M059J (cell line): ENCODE measurements around the gene PALD1. TPM values are rescaled to one million over a fixed set of nuclear protein-coding genes. Genes with fewer than 3 reads are reported as not detected.

Experiments
- DNase-seq: peaks from one replicate; pipeline ENCODE4 v3.0.0-alpha.2; 2012; ENCODE audit warnings: low read depth
- total RNA-seq: library from RNA; depleted of rRNA; stranded (reverse); fragments of >200 nt; shearing (Covaris generic); gene quantifications from 2 replicates; pipeline ENCODE4 v1.2.3, GENCODE V29; 2014

Gene PALD1
- total RNA-seq, 1 experiment from 2014 or later = 0.20 TPM

DNA sequence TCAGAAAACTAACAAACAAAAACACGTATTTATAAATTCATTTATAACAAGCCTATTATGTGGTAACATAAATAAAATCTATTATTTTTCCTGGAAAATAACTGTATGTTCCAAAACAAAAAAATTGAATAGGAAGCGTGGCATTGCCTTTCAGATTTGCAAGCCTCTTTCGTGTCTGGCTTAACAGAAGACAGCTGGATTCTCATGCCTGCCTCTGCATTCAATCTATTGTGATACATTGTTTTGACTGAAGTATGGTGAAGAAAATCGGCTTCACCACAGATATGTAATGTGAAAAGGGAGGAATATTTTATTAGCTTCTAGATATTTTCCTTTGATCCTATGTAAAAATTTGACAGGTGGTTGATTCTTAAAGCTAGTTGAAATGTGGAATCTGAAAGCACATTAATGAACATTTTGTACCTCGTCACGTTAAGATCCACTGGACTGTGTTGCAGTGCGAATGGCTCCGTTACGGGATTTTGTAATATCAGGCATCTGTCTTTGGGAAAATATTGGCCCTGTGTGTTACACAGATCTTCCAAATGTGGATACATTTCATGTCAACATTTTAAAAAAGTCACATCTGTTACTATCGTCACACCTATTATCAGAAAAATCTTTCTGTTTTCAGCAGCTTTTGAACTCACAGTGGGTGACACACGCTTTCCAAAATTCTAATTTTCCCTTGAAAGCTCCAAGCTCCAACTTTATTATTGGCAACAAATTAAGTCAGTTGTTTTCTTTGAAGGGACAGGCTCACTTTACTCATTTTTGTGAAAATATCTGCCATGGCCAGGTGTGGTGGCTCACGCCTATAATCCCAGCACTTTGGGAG is 26.2 kb downstream of the PALD1 start:
- no peak for DNase-seq

DNA sequence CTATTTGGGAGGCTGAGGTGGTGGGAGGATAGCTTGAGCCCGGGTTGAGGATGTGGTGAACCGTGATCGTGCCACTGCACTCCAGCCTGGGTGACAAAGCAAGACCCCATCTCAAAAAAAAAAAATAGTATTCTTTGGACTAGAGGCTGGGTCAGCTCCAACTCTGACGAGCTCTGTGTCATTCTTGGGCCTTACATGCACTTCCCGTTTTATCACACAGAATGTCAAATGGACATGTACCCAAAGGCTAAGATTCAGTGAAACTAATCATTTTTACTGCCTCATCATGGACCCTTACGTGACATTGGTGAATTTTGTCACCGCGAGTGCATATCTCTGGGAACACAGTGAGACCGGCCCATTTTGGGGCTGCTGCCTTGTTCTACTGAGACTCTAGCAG is 27.3 kb downstream of the PALD1 start:
- no peak for DNase-seq

DNA sequence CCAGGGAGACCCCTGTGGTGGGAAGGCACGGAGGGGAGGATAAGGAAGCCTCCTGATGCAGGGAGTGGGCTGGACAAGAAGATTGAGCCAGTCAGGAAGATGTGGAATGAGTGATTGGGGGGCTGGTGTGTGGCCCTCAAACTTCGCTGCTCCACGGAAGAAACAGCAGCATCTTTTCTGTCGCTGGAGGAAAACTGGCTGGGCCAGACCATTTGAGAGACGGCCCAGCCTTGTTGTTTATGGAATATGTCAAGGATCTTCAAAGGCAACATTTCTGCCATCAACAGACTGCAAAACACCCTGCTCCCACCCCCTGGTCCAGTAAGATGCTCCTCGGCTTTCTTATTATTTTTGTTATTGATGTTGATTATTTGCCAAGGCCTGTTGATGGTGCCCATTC is 29.4 kb downstream of the PALD1 start:
- no peak for DNase-seq

DNA sequence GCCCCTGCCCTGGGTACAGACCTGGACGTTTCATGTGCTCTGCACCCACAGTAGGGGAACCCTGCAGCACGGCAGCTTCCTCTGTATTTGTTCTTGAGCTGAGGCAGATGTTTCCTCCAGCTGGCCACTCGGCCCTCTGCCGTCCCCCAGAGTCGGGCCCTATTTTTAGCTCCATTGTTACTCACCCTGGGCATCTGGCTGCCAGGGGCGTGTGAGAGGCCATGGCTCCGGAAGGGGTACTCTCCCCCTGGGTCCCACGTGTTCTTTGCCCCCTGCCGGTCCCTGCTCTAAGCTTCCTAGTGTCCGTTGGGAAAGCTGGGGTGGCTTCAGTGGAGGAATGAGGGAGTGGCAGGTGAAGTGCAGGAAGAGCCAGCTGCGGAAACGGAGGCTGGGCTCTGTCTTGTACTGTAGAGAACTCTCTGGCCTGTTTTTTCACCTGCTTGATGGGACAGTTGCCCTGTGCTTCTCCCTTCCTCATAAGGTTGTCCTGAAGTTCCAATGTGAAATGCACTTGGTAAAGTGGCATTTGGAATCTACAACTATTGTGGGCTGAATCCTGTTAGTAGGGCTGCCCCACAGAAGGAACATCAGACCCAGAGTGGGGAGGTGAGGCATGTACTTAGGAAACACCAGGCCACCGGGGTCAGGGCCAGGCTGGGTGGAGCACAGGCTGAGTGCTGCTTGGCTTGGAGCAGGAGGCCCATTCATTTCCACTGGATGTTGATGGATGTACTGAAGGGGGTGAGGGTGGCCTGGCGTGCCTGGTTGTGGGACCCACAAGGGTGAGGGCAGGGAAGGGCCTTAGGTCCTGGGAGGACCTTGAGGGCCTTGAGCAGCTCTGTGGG is 30.6 kb downstream of the PALD1 start:
- no peak for DNase-seq

DNA sequence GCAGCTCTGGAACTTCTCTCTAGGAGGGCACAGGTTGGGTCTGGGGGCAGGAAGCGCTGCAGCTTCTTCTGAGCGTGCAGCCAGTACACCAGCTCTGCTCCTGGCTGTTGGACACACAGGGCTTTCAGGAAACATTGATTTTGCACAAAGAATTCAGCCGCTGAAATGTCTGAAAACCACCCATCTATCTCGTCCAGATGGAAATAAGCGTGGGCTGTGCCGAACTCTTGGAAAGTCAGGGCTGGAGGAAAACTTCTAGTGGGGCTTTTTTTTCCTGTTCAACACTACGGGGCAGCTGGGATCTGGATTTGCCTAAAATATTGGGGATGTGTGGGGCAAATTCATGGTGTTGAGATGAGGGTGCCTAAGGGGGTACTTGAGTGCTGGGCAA is 31.2 kb downstream of the PALD1 start:
- no peak for DNase-seq

DNA sequence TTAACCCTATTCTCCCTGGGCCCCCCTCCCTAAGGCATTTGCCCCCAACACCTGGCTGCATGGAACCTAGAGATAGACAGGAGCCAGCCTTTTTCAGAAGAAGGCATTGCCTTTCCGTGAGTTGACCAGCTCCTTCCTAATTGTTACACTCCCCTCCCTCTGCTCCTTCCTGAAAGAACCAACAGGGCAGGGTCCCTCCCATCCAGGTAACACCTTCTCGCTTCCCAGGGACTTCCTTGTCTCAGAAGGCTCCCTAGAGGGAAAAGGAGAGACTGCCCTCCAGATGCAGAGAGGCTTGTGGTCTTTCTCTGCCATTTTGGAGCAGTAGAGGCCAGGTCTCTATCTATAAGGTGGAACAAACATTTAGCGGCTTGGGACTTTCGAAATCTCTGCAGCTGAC is 31.9 kb downstream of the PALD1 start:
- no peak for DNase-seq

DNA sequence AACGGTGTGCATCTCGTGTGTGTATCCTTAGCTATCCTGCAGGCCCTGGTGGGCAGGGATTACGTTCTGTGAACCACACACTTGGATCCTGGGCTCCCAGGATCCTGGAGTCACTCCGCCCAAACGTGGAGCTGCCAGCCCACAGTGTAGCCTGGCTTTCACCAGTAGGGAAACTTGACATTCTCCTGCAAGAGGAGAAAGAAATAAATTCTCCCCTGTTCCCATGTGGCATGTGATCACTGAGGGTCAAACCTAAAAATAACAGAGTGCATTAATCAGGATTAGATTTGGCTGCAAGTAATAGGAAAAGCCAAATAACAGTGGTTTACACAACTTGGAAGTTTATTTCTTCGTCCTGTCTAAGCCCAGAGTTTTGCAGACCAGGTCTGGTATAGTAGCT is 32.3 kb downstream of the PALD1 start:
- no peak for DNase-seq

DNA sequence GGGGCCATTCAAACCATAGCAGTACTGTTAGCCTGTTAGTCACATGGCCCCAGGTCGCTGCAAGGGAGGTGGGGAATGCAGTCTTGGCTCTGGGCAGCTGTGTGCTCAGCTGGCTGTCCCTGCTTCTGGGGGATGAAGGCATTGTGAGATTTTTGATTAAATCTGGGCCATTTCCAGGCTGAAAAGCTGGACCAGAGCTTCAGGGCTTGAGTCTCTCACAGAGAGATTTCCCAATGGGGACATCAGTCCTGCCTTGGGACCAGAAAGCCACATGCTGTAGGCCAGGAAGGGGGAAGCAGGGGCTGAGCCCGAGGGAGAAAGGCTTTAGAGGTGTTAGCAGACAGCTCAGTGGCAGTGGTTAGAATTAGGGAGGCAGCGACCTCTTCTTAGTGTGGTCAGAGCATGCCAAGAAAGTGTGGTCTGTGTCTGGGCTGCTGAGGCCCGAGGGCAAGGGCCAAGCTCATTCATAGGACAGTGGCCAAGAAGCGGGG is 33.6 kb downstream of the PALD1 start:
- DNase-seq = peak; percentile 85

DNA sequence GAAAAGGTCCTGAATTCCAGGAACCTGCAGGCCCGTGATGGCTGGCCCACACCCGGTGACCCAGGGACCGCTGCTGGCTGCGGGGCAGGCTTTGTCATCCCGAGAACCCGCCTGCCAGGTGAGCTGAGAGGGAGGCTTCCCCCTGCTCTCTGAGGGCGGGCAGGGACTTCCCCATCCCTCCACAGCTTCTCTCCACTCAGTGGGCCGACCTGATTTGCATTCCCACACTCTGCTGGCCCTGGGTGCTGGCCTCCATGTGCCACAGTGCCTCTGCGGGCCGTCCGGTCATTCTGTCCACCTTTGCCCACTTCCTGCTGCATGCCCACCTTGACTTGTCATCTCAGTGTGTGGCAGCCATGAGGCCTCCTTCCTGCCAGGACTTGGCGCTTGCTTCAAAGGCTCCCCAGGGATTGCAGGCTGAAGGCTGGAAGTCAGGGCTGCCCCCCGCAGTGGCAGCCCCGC is 35.3 kb downstream of the PALD1 start:
- DNase-seq = no peak

DNA sequence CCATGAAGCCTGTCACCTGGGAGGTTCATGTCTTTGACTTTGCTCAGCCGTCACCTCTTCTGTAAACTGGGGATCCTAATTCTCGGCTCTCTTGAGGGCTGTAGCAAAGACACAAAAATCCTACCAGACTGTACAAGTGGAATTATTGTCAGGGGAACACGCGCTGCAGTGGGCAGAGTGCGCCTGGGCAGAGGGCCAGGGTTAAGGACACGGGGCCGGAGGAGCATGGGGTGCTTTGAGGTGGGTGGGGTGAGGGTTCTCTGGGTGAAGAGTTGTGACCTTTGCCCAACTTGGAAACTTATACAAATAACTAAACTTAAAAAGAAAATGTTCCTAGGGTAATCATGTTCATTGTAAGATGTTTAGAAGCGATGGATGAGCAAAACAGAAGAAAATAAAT is 36.0 kb downstream of the PALD1 start:
- no peak for DNase-seq

DNA sequence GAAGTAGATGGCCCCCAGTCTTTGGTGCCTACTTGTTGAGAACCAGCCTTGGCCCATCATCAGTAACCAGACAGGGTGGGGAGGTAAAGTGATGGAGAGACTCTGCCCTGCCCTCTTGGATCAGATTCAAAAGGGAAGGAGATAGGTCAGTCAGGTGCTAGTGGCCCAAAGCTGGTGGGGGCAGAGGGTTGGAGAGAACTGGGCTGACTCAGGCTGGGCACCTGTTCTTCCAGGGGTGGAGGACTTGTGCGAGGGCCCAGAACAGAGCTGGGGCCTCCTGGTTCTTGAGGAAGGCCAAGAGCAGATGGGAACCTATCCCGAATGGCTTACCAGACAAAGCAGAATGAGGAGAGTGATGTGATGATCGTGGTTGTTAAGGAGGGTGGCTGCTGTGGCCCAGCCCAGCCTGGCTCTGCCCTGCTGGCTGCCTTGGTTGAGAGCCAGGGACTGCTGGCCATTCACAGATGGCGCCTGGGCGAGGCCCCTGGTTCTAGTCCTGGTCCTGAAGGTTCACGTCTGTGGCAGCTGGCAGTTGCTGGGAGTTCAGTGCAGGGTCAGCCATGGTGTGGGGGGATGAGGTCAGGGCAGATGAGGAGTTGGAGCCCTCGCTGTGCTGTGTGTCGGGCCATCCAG is 36.6 kb downstream of the PALD1 start:
- no peak for DNase-seq

DNA sequence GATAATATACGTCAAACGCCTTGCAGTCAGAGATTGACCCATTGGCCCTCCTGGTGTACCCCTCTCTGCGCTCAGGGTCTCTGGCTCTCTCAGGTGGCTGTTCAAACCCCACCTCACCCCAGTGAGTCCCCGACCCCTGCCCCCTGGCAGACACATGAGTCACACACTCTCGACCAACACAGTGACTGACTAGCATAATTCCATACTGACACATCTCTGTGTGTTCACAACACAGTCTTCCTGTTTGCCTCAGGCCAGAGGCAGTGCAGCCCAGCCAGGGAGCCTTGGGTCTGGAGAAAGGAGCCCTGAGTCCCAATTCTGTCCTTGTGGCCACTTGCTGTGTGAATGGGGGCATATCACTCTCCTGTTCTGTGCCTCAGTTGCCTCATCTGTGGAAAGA is 40.1 kb downstream of the PALD1 start:
- DNase-seq = peak; percentile 83

DNA sequence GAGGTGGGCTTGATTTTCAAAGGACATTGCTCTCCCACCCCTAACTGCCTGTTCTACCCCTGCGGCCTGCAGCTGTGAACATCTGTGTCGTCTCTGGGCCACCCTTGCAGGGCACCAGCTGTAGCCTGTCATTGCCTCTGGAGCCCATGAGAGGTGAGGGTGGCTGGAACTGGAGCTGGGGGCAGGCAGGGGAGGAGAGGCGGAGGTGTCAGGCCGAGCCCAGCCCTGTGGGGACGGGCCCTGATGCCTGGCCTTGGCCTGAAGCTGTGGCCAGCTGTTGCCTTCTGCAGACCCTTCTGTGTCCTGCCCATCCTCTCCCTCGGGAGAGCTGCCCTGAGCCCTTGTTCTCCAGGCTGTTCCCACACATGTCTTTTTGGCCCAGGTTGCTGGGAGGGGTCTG is 44.5 kb downstream of the PALD1 start:
- DNase-seq = no peak

DNA sequence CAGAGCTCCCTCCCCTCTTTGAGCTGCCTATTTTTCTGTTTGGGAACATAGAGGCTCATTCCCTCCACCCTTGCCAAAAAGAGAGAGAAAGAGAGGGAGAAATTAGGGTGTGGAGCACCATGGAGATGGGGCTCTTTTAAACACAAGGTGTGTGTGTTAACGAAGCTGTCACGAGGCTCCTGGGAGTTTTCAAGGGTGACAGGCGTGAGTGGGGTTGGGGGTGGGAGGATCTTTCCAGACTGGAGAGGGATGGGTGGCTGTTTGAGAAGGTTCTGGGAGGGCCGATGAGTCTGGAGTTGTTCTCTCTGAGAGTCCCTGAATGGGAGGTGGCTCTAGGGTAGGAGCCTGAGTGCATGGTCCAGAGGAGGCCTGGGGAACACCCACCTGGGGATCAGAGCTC is 45.0 kb downstream of the PALD1 start:
- no peak for DNase-seq

DNA sequence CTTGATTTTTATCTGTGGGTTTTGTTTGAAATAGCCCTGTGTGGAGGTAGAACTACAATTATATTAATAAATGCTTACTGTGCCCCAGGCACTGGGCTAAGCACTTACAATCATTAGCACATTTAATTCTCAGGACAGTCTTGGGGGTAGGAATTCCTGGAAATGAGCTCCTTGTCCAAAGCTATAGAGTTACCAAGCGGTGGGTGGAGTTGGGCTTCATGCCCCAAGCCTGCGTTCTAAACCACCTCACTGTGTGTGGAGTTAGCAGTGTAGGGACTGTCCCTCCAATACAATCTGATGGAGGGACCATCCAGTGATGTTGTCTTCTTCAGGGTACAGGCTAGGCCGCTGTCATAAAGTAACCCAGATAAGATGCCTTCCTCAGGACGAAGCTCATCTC is 49.7 kb downstream of the PALD1 start:
- no peak for DNase-seq

DNA sequence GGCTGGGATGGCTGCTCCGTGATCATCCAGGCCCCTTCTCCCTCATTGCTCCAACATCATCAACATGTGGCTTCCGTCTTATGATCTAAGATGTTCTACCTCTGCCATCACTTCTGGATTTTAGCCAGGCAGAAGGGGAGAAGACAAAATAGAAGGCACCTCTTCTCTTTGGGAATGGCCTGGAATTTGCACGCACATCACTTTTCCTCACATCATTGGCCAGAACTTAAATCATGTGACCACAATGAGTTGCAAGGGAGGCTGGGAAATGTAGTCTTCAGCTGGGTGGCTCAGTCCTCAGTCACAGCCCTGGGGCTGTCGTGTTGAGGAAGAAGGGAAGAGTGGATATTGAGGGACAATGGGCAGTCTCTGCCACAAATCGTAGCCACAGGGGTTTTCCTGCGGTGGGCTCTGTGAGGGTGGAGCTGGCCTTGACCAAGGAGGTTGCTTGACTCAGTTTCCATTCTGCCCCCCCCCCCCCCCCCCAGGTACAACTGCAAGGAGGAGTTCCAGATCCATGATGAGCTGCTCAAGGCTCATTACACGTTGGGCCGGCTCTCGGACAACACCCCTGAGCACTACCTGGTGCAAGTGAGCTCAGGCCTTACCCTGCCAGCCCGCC is 50.3 kb downstream of the PALD1 start:
- DNase-seq = peak; percentile 58

DNA sequence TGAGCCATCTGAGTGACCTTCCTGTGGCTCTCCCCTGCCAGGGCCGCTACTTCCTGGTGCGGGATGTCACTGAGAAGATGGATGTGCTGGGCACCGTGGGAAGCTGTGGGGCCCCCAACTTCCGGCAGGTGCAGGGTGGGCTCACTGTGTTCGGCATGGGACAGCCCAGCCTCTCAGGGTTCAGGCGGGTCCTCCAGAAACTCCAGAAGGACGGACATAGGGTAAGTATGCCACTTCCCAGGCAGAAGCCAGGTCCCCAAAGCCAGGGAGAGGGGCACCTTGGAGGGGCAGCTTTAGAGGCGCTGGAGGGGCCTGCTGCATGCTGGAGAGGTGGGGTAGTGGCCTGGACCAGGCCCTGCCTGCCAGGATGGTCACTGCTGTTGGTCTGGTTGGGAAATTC is 51.3 kb downstream of the PALD1 start:
- no peak for DNase-seq

DNA sequence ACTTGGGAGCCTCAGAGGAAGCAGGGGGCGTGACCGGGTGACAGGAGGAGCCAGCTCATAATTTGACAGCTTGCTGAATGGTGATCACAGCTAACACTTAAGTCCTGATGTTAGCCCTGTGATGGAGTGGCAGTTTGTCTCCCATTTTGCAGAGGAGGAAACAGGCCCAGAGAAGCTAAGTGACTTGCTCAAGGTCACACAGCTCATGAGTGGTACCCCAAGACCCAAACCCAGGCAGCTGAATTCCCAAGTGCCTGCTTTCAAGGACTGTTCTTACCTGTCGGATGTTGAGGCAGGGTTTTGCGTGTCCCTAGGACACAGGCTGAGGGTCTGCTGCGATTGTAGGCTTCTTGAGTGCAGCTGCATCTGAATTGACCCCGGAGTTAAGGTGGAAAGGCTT is 51.7 kb downstream of the PALD1 start:
- DNase-seq = no peak

DNA sequence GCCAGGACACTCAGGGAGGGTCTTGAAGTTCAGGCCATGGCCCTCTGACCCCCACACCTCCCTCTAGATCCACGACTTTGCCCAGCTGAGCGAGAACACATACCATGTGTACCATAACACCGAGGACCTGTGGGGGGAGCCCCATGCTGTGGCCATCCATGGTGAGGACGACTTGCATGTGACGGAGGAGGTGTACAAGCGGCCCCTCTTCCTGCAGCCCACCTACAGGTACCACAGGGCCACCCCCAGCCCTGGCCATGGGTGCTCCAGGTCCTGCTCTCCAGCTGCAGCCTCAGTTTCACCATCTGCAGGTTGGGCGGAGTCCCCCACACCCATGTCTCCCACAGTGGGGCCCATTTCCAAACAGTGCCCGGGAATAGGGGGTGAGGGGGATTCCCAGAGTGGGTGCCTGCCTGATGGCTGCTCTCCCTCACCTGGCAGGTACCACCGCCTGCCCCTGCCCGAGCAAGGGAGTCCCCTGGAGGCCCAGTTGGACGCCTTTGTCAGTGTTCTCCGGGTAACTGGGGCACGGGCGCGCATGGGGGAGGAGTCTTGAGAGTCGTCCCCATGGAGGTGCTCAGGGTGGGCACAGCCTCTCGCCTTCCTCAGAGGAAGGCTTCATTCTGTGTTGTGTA is 54.1 kb downstream of the PALD1 start:
- no peak for DNase-seq

DNA sequence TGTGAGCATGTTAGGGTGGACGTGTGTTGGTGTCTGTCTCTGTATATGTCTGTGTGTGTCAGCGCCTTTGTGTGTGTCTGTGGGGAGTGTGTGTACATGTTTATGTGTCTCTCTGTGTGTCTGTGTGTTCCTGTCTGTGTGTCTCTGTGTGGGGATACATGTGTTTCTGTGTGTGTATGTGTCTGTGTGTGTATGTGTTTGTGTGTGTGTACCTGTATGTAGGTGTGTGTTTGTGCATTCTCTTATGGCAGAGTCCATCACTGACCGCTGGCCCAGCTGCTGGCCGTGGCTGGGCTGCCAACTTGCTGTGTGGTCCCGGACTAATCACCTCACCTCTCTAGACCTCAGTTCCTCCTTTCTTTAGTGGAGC is 54.6 kb downstream of the PALD1 start:
- DNase-seq = no peak

DNA sequence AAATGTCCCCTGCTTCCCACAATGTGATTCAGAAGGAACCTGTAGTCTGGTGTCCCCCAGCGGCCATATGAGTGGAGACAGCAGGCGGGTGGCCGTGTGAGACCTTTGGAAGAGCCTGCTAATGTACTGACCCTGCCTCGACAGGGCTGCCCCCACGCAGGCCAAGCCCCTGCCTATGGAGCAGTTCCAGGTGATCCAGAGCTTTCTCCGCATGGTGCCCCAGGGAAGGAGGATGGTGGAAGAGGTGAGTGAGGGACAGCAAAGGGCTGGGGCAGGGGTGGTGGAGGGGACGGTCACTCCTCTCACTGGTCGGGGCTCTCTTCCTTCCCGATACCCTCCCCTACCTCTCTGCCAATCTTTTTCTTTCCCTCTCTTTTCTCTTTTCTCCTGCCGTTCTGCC is 55.7 kb downstream of the PALD1 start:
- DNase-seq = no peak

DNA sequence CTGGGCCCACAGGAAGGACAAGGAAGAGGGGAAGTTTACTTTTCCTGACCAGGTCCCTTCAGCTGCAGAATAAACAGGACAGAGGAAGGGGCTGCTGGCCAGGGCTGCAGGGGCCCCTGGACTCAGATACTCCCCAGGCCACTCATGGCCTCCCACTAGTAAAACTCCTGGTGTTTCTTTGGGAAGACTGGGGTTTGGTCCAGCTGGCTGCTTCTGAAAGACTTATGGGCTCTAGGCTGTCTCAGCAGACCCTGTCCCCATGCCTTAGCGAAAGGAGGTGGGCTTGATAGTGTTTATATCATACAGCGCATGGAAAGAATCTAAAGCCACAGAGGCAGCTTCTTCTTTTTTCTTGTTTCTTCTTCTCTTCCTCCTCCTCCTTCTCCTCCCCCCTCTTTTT is 56.4 kb downstream of the PALD1 start:
- no peak for DNase-seq
